NCI-H748 treated with DMSO at 0.1 percent for 48 hours (cell line): Measurements from ENCODE around the gene TAS1R1.
A peak's percentile ranks its signal among the peaks of the same experiment; 100 is the strongest.

Experiments used
- DNase-seq: peaks from one replicate; lab custom pipeline; 2025; lab: John Stamatoyannopoulos, UW

Gene TAS1R1

GRCh38 chr1:6612641-6613360, 57.7 kb downstream of the TAS1R1 start:
- DNase-seq: peak; percentile 4

- DNase-seq: peak; percentile 90
Measured at GRCh38 chr1:6613361-6614018, 58.4 kb downstream of the TAS1R1 start, which contains the start of gene PHF13. Gene PHF13 (plus strand): TSS chr1:6613731. CDS start chr1:6614067, 336 bp downstream.

GRCh38 chr1:6614019-6614928, 59.2 kb downstream of the TAS1R1 start:
- no peak for DNase-seq

- no peak for DNase-seq
Measured at GRCh38 chr1:6614929-6615785, 60.0 kb downstream of the TAS1R1 start.

GRCh38 chr1:6619045-6619444, 63.9 kb downstream of the TAS1R1 start:
- no peak for DNase-seq

- DNase-seq: no peak
Measured at GRCh38 chr1:6621429-6622391, 66.6 kb downstream of the TAS1R1 start.

- no peak for DNase-seq
Measured at GRCh38 chr1:6622396-6623152, 67.5 kb downstream of the TAS1R1 start.

- no peak for DNase-seq
Measured at GRCh38 chr1:6623269-6623965, 68.3 kb downstream of the TAS1R1 start.

- peak; percentile 30 for DNase-seq
Measured at GRCh38 chr1:6624710-6625583, 69.8 kb downstream of the TAS1R1 start, which contains the start of gene THAP3. Gene THAP3 (plus strand): TSS chr1:6624868. CDS start chr1:6625219, 351 bp downstream.

GRCh38 chr1:6625584-6626149, 70.6 kb downstream of the TAS1R1 start:
- no peak for DNase-seq

GRCh38 chr1:6627031-6627430, 71.9 kb downstream of the TAS1R1 start:
- DNase-seq: no peak

GRCh38 chr1:6627841-6628545, 72.9 kb downstream of the TAS1R1 start:
- DNase-seq: no peak

- DNase-seq: no peak
Measured at GRCh38 chr1:6628971-6629479, 73.9 kb downstream of the TAS1R1 start.
